Measurements from ENCODE around the gene RARA.

GRCh38 chr17:40264458-40265185 lies 44.4 kb upstream of the RARA start:
- TF ChIP-seq CTCF (IDR thresholded peaks at IDR 0.05; ENCODE audit: poor library complexity, severe bottlenecking) (no peak), POLR2AphosphoS5 (IDR thresholded peaks at IDR 0.05) (no peak)
